A673 (cell line): ENCODE data around the gene STON1. TPM values are rescaled to one million over a fixed set of nuclear protein-coding genes. Genes with fewer than 3 reads are reported as not detected.
A peak's percentile ranks its signal among the peaks of the same experiment; 100 is the strongest.

ENCODE experiments used
- BruUV-seq: library from RNA; stranded (reverse); fragments of 400-500 nt; replicated peaks from 2 replicates; lab custom pipeline; 2021; lab: Mats Ljungman, UMichigan
- CTCF ChIA-PET: fragments of 300-600 bp; sonication (Branson Sonifier 250); formaldehyde crosslinking; loops from one replicate; lab custom pipeline; 2022; ENCODE audit warnings: antibody characterized with exemption; lab: Charles Lee
- POLR2A ChIA-PET: fragments of 300-600 bp; sonication (Branson Sonifier 250); formaldehyde crosslinking; loops from one replicate; lab custom pipeline; 2022; ENCODE audit warnings: antibody characterized with exemption; ENCODE audit not compliant: low non-redundant PET; lab: Charles Lee
- DNase-seq: peaks from one replicate; pipeline ENCODE4 v3.0.0-alpha.2; 2015; ENCODE audit warnings: low spot score
- H3K27ac ChIP-seq: fragments of 200-600 bp; sonication (generic); 2 replicates; pipeline ENCODE4 v1.5.1; 2016; ENCODE audit warnings: mixed run types, low read depth, mild to moderate bottlenecking, mixed read lengths, antibody characterized with exemption, low read length; ENCODE audit not compliant: poor library complexity, severe bottlenecking
- H3K27me3 ChIP-seq: fragments of 200-600 bp; sonication (generic); replicated peaks from 2 replicates; pipeline ENCODE4 v1.6.1; 2017; ENCODE audit warnings: mixed run types, low read depth, mild to moderate bottlenecking, mixed read lengths, antibody characterized with exemption, low read length; ENCODE audit not compliant: insufficient read depth, poor library complexity
- H3K36me3 ChIP-seq: fragments of 200-600 bp; sonication (generic); 2 replicates; pipeline ENCODE4 v1.6.1; 2016; ENCODE audit warnings: mixed run types, mild to moderate bottlenecking, mixed read lengths, antibody characterized with exemption, low read length; ENCODE audit not compliant: insufficient read depth, poor library complexity, severe bottlenecking
- H3K4me1 ChIP-seq: fragments of 200-600 bp; sonication (generic); 2 replicates; pipeline ENCODE4 v1.6.1; 2017; ENCODE audit warnings: mixed run types, mild to moderate bottlenecking, mixed read lengths, antibody characterized with exemption, low read length; ENCODE audit not compliant: insufficient read depth, poor library complexity, severe bottlenecking
- H3K4me3 ChIP-seq: fragments of 200-600 bp; sonication (generic); 2 replicates; pipeline ENCODE4 v1.5.1; 2016; ENCODE audit warnings: low read depth, mixed run types, mild to moderate bottlenecking, mixed read lengths, low read length; ENCODE audit not compliant: poor library complexity, severe bottlenecking
- H3K9me3 ChIP-seq: fragments of 200-600 bp; sonication (generic); 2 replicates; pipeline ENCODE4 v1.6.1; 2016; ENCODE audit warnings: mixed run types, low read depth, mild to moderate bottlenecking, mixed read lengths, antibody characterized with exemption, low read length; ENCODE audit not compliant: poor library complexity, severe bottlenecking
- EZH2 ChIP-seq: fragments of 200-600 bp; sonication (generic); IDR thresholded peaks from 2 replicates; pipeline ENCODE4 v1.6.1; 2017; ENCODE audit warnings: borderline replicate concordance, low read depth, mild to moderate bottlenecking, mixed read lengths, antibody characterized with exemption, low read length; ENCODE audit not compliant: poor library complexity, severe bottlenecking
- intact Hi-C: fragments of 100-400 bp; cut with micrococcal nuclease; formaldehyde crosslinking; loops from one replicate; pipeline ENCODE4 v1.10.0; 2022; ENCODE audit not compliant: unreplicated experiment
- total RNA-seq: library from RNA; stranded (reverse); gene quantifications from 2 replicates; pipeline ENCODE4 v1.2.3, GENCODE V29; 2021
- TF ChIP-seq, protein P1 (sequence below): fragments of 300-800, 200-600 bp; sonication (generic); conservative IDR thresholded peaks from 2 replicates; pipeline ENCODE4 v1.5.1; 2017; ENCODE audit warnings: low read depth, mild to moderate bottlenecking, antibody characterized with exemption, low read length, moderate library complexity, mixed read lengths

The STON1 gene
- total RNA-seq, 1 experiment from 2014 or later = 1.1 TPM

DNA sequence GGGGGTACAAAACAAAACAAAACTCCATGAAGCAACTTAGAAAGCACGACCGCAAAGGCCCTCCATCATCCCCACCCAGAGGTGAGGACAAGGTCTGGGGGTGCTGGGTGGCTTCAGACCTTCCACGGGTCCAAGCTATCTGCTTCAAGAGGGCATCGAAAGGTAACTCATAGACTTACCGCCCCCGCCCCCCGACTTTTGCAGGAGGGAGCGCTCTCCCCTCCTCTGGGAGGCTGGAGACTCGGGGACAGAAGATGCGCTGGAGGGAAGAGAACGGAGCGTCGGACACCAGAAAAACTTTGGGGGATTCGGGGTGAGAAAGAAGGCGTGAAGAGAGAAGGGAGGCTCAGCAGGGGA lies 300 bp upstream of the STON1 start:
- intact Hi-C loops = no loop called here
- H3K4me3 ChIP-seq = peak overlapping the region; percentile 76
- BruUV-seq = no TSS peak
- no peaks in the 10 kb centered on the region for H3K27me3 ChIP-seq
- POLR2A ChIA-PET = no interaction called here
- peaks cover 8% of the 10 kb centered on the region for H3K4me1 ChIP-seq
- no peaks in the 10 kb centered on the region for H3K9me3 ChIP-seq
- CTCF ChIA-PET = no interaction called here
- no peak overlapping the region for H3K27ac ChIP-seq
- no peak for TF ChIP-seq EZH2
- TF ChIP-seq, protein P1, sequence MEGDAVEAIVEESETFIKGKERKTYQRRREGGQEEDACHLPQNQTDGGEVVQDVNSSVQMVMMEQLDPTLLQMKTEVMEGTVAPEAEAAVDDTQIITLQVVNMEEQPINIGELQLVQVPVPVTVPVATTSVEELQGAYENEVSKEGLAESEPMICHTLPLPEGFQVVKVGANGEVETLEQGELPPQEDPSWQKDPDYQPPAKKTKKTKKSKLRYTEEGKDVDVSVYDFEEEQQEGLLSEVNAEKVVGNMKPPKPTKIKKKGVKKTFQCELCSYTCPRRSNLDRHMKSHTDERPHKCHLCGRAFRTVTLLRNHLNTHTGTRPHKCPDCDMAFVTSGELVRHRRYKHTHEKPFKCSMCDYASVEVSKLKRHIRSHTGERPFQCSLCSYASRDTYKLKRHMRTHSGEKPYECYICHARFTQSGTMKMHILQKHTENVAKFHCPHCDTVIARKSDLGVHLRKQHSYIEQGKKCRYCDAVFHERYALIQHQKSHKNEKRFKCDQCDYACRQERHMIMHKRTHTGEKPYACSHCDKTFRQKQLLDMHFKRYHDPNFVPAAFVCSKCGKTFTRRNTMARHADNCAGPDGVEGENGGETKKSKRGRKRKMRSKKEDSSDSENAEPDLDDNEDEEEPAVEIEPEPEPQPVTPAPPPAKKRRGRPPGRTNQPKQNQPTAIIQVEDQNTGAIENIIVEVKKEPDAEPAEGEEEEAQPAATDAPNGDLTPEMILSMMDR = no peak
- no peaks in the 10 kb centered on the region for H3K36me3 ChIP-seq
- no peak for DNase-seq

DNA sequence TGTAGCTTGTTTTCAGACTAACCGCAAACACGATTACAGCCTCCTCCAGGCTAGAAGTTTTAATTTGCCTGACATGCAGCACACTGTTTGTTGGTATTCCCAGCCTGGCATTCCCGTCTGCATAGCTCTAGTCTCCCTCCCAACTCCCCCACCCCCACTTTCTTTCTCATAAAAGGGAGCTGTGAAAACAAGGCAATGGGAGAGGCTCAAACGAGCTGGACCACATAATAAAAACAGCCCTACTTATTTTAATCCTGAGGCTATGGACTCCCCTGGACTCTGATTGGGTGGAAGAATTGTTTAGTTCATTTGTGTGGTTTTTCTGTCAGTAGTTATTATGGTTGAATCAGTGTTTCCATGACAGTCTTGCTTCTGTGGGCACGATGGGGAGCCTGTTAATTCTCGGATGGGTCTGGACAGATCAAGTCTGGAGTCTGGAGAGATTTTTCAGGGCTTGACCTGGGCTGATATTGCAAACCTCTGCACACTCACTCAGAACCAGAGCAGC lies 1.2 kb downstream of the STON1 start:
- Histone ChIP-seq H3K4me1 (peaks cover 8% of the 10 kb centered on the region), H3K4me3 (peak overlapping the region; percentile 76), H3K27ac (no peak overlapping the region), H3K9me3 (no peaks in the 10 kb centered on the region), H3K27me3 (no peaks in the 10 kb centered on the region), H3K36me3 (no peaks in the 10 kb centered on the region)
- intact Hi-C loops = no loop called here
- TF ChIP-seq, protein P1 = no peak
- no peak for TF ChIP-seq EZH2
- CTCF ChIA-PET = no interaction called here
- no TSS peak for BruUV-seq
- DNase-seq = peak; percentile 14
- POLR2A ChIA-PET = no interaction called here

DNA sequence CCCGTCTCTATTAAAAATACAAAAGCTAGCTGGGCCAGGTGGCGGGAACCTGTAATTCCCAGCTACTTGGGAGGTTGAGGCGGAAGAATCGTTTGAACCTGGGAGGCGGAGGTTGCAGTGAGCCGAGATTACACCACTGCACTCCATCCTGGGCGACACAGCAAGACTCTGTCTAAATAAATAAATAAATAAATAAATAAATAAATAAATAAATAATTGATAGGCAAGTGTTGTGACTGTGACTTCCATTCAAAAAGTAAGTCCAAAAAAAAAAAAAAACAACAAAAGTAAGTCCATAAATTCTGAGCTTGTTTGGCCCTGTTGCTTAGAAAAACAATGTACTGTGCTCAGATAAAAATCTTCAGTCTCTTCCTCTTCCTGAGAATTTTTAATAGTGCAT lies 2.2 kb downstream of the STON1 start:
- no peak for TF ChIP-seq EZH2
- TF ChIP-seq, protein P1 = no peak
- no peak overlapping the region for H3K4me3 ChIP-seq
- no peak overlapping the region for H3K27ac ChIP-seq
- H3K36me3 ChIP-seq = no peaks in the 10 kb centered on the region
- intact Hi-C loops = no loop called here
- H3K9me3 ChIP-seq = no peaks in the 10 kb centered on the region
- no TSS peak for BruUV-seq
- peaks cover 8% of the 10 kb centered on the region for H3K4me1 ChIP-seq
- no peak for DNase-seq
- CTCF ChIA-PET = no interaction called here
- H3K27me3 ChIP-seq = no peaks in the 10 kb centered on the region
- POLR2A ChIA-PET = no interaction called here
